Endodermal cell (in vitro differentiated cells): ENCODE results near the gene FES. TPM values are rescaled to one million over a fixed set of nuclear protein-coding genes. Genes with fewer than 3 reads are reported as not detected.

Experiments
- DNase-seq: peaks from one replicate; pipeline ENCODE4 v3.0.0-alpha.2; 2017
- H3K27ac ChIP-seq: 2 replicates; pipeline ENCODE4 v1.5.1; 2013; ENCODE audit warnings: mild to moderate bottlenecking, low read depth, low read length, moderate library complexity
- H3K27me3 ChIP-seq: 2 replicates; pipeline ENCODE4 v1.6.1; 2013; ENCODE audit warnings: mild to moderate bottlenecking, low read length, moderate library complexity; ENCODE audit not compliant: insufficient read depth, control insufficient read depth, poor library complexity, severe bottlenecking
- H3K36me3 ChIP-seq: 2 replicates; pipeline ENCODE4 v1.7.0; 2013; ENCODE audit warnings: mild to moderate bottlenecking, low read length, moderate library complexity; ENCODE audit not compliant: control insufficient read depth, insufficient read depth
- H3K4me1 ChIP-seq: one replicate; pipeline ENCODE4 v1.7.0; 2013; ENCODE audit warnings: low read length; ENCODE audit not compliant: control insufficient read depth, insufficient read depth
- H3K4me3 ChIP-seq: 2 replicates; pipeline ENCODE4 v1.5.1; 2013; ENCODE audit warnings: mild to moderate bottlenecking, low read length, moderate library complexity
- H3K9ac ChIP-seq: 2 replicates; pipeline ENCODE4 v1.6.1; 2013; ENCODE audit warnings: mild to moderate bottlenecking, low read length, moderate library complexity; ENCODE audit not compliant: poor library complexity, severe bottlenecking; ENCODE audit errors: extremely low read depth
- H3K9me3 ChIP-seq: 2 replicates; pipeline ENCODE4 v1.6.1; 2013; ENCODE audit warnings: mild to moderate bottlenecking, low read length, moderate library complexity; ENCODE audit not compliant: control insufficient read depth
- H3K27ac Mint-ChIP-seq: 2 replicates; pipeline ENCODE4 v1.8.0; 2020; ENCODE audit warnings: mixed read lengths
- H3K27me3 Mint-ChIP-seq: 2 replicates; pipeline ENCODE4 v1.8.0; 2021; ENCODE audit warnings: mild to moderate bottlenecking, mixed read lengths; ENCODE audit not compliant: insufficient read depth
- H3K36me3 Mint-ChIP-seq: 2 replicates; pipeline ENCODE4 v1.8.0; 2020; ENCODE audit warnings: low read depth, mixed read lengths
- H3K4me1 Mint-ChIP-seq: 2 replicates; pipeline ENCODE4 v1.8.0; 2020; ENCODE audit warnings: mixed read lengths
- H3K4me3 Mint-ChIP-seq: 2 replicates; pipeline ENCODE4 v1.8.0; 2020; ENCODE audit warnings: mild to moderate bottlenecking, moderate library complexity, mixed read lengths
- H3K9me3 Mint-ChIP-seq: 2 replicates; pipeline ENCODE4 v1.8.0; 2020; ENCODE audit warnings: mild to moderate bottlenecking, mixed read lengths
- CTCF ChIP-seq: fragments of 200-600 bp; sonication (generic); conservative IDR thresholded peaks from 2 replicates; pipeline ENCODE4 v1.5.0; 2021; ENCODE audit warnings: antibody characterized with exemption, mild to moderate bottlenecking
- WGBS, 2 experiments: methylation state at CpG; one replicate each; pipeline versions ENCODE4 v1.1.5 to v1.1.7; 2013; ENCODE audit warnings: missing lambda C conversion rate in 2 of 2, mixed read lengths in 1 of 2; ENCODE audit not compliant: insufficient coverage in 1 of 2, insufficient read length in 1 of 2; 5-methylcytosine and 5-hydroxymethylcytosine counted together
- total RNA-seq, 2 donors: library from RNA; stranded (reverse); fragmentation: NEBNext Ultra II Directional in 1 of 2; extraction: Animal tissue kit (Norgen Biotek cat#: 25700) in 1 of 2; gene quantifications; 2 replicates in 1 of 2; 3 replicates in 1 of 2; pipeline ENCODE4 v1.2.1, GENCODE V29; 2021

Gene FES
- total RNA-seq, 2 donors from 2014 or later = 25.9 to 29.9 TPM

- peaks cover 20% of the 10 kb centered on the region for H3K36me3 ChIP-seq
- no peaks in the 10 kb centered on the region for H3K27me3 Mint-ChIP-seq
- peaks cover 28% of the 10 kb centered on the region for H3K4me1 Mint-ChIP-seq
- H3K27ac Mint-ChIP-seq = no peak overlapping the region
- no peak overlapping the region for H3K4me3 ChIP-seq
- TF ChIP-seq CTCF = no peak
- DNase-seq = no peak
- peaks cover 40% of the 10 kb centered on the region for H3K36me3 Mint-ChIP-seq
- 92 to 100% methylated on average over 8 to 12 of the region's 12 CpGs for WGBS, 2 experiments
- no peak overlapping the region for H3K27ac ChIP-seq
- H3K9me3 Mint-ChIP-seq = no peaks in the 10 kb centered on the region
- no peak overlapping the region for H3K4me3 Mint-ChIP-seq
- no peaks in the 10 kb centered on the region for H3K9me3 ChIP-seq
- peaks cover 20% of the 10 kb centered on the region for H3K4me1 ChIP-seq
- no peaks in the 10 kb centered on the region for H3K27me3 ChIP-seq
- H3K9ac ChIP-seq = no peak overlapping the region
These were observed 8.7 kb upstream of the FES start for GRCh38 chr15:90875549-90875981.

GRCh38 chr15:90876046-90876445, 8.3 kb upstream of the FES start:
- Histone ChIP-seq H3K9ac (no peak overlapping the region), H3K27ac (no peak overlapping the region), H3K4me1 (peaks cover 20% of the 10 kb centered on the region), H3K9me3 (no peaks in the 10 kb centered on the region), H3K27me3 (no peaks in the 10 kb centered on the region), H3K4me3 (no peak overlapping the region), H3K36me3 (peaks cover 21% of the 10 kb centered on the region)
- 95 to 99% methylated on average over 16 to 20 of the region's 20 CpGs for WGBS, 2 experiments
- peaks cover 25% of the 10 kb centered on the region for H3K4me1 Mint-ChIP-seq
- no peaks in the 10 kb centered on the region for H3K27me3 Mint-ChIP-seq
- no peak for TF ChIP-seq CTCF
- no peak overlapping the region for H3K4me3 Mint-ChIP-seq
- no peak overlapping the region for H3K27ac Mint-ChIP-seq
- H3K36me3 Mint-ChIP-seq = peaks cover 42% of the 10 kb centered on the region
- DNase-seq = no peak
- H3K9me3 Mint-ChIP-seq = no peaks in the 10 kb centered on the region

- H3K9me3 Mint-ChIP-seq = no peaks in the 10 kb centered on the region
- peaks cover 23% of the 10 kb centered on the region for H3K36me3 ChIP-seq
- no peaks in the 10 kb centered on the region for H3K9me3 ChIP-seq
- H3K4me1 Mint-ChIP-seq = peaks cover 25% of the 10 kb centered on the region
- no peak overlapping the region for H3K9ac ChIP-seq
- H3K27me3 ChIP-seq = no peaks in the 10 kb centered on the region
- peaks cover 42% of the 10 kb centered on the region for H3K36me3 Mint-ChIP-seq
- 91 to 94% methylated on average over 11 to 15 of the region's 15 CpGs for WGBS, 2 experiments
- H3K27me3 Mint-ChIP-seq = no peaks in the 10 kb centered on the region
- no peak overlapping the region for H3K27ac Mint-ChIP-seq
- H3K4me3 ChIP-seq = no peak overlapping the region
- no peak overlapping the region for H3K4me3 Mint-ChIP-seq
- TF ChIP-seq CTCF = no peak
- H3K27ac ChIP-seq = no peak overlapping the region
- H3K4me1 ChIP-seq = peaks cover 20% of the 10 kb centered on the region
- no peak for DNase-seq
These were observed 7.7 kb upstream of the FES start for GRCh38 chr15:90876512-90877170.
